Endothelial cell of umbilical vein (primary cell): Measurements from ENCODE around the gene SHISA8. TPM values are rescaled to one million over a fixed set of nuclear protein-coding genes. Genes with fewer than 3 reads are reported as not detected.

Source experiments
- BruUV-seq: library from RNA; stranded (reverse); fragments of 400-500 nt; replicated peaks from 2 replicates; lab custom pipeline; 2021; lab: Mats Ljungman, UMichigan
- CTCF ChIA-PET: fragments of 300-600, 350-600 bp; sonication (Branson Sonifier 250); formaldehyde crosslinking; loops from one replicate; lab custom pipeline; 2021; ENCODE audit warnings: antibody characterized with exemption, inconsistent platforms; lab: Charles Lee
- POLR2A ChIA-PET: fragments of 300-600, 350-600 bp; sonication (Branson Sonifier 250); formaldehyde crosslinking; loops from one replicate; lab custom pipeline; 2021; ENCODE audit warnings: antibody characterized with exemption, inconsistent platforms; lab: Charles Lee
- DNase-seq: peaks from one replicate; pipeline ENCODE4 v3.0.0-alpha.2; 2011; ENCODE audit warnings: low read depth, low spot score
- FAIRE-seq: peaks from 2 replicates; lab custom pipeline; 2011; peaks lifted over from hg19 to GRCh38; lab: Jason Lieb, UNC
- H2AFZ ChIP-seq: 2 replicates; pipeline ENCODE4 v1.6.0; 2012; ENCODE audit warnings: low read depth, low read length, control low read depth, inconsistent platforms
- H3K27ac ChIP-seq: 2 replicates; pipeline ENCODE4 v1.5.1; 2011; ENCODE audit warnings: low read depth, mild to moderate bottlenecking, control low read depth, low read length, moderate library complexity; ENCODE audit not compliant: insufficient read depth
- H3K27me3 ChIP-seq, 2 experiments: 2 replicates each; pipeline versions ENCODE4 v1.6.0 to v1.6.1; 2011; ENCODE audit warnings: low read length in 2 of 2, mixed read lengths in 1 of 2; ENCODE audit not compliant: control insufficient read depth in 2 of 2, insufficient read depth in 2 of 2
- H3K36me3 ChIP-seq, 2 experiments: 2 replicates in 1 of 2; 3 replicates in 1 of 2; pipeline ENCODE4 v1.5.1; 2011; ENCODE audit warnings: low read length in 2 of 2, mild to moderate bottlenecking in 1 of 2, moderate library complexity in 1 of 2; ENCODE audit not compliant: control insufficient read depth in 2 of 2, insufficient read depth in 2 of 2; ENCODE audit errors: extremely low read depth in 1 of 2
- H3K4me1 ChIP-seq: 3 replicates; pipeline ENCODE4 v1.5.1; 2011; ENCODE audit warnings: mild to moderate bottlenecking, low read length; ENCODE audit not compliant: control insufficient read depth, insufficient read depth; ENCODE audit errors: extremely low read depth
- H3K4me2 ChIP-seq: 2 replicates; pipeline ENCODE4 v1.6.1; 2011; ENCODE audit warnings: low read length, control low read depth, mixed read lengths; ENCODE audit not compliant: insufficient read depth
- H3K4me3 ChIP-seq, 3 experiments: fragments of 200-600 bp in 1 of 3; sonication (generic), shearing (Covaris generic) in 1 of 3; replicated peaks in 1 of 3; 2 replicates each; pipeline ENCODE4 v1.5.1; 2011 to 2016; ENCODE audit warnings: control low read depth in 3 of 3, low read length in 3 of 3, mild to moderate bottlenecking in 2 of 3, inconsistent platforms in 1 of 3, low read depth in 1 of 3, moderate library complexity in 1 of 3; ENCODE audit not compliant: insufficient read depth in 1 of 3
- H3K79me2 ChIP-seq: 2 replicates; pipeline ENCODE4 v1.6.0; 2012; ENCODE audit warnings: low read length, inconsistent platforms; ENCODE audit not compliant: control insufficient read depth, insufficient read depth
- H3K9ac ChIP-seq: replicated peaks from 2 replicates; pipeline ENCODE3; 2011; ENCODE audit warnings: low read length, control low read depth; ENCODE audit not compliant: insufficient read depth; ENCODE audit errors: extremely low read depth
- H3K9me1 ChIP-seq: replicated peaks from 3 replicates; pipeline ENCODE4 v1.6.0; 2011; ENCODE audit warnings: mild to moderate bottlenecking, low read length; ENCODE audit not compliant: control insufficient read depth, insufficient read depth; ENCODE audit errors: extremely low read depth
- H3K9me3 ChIP-seq: replicated peaks from 2 replicates; pipeline ENCODE4 v1.5.1; 2012; ENCODE audit warnings: low read length, inconsistent platforms; ENCODE audit not compliant: control insufficient read depth, insufficient read depth
- H4K20me1 ChIP-seq: replicated peaks from 2 replicates; pipeline ENCODE3; 2011; ENCODE audit warnings: mild to moderate bottlenecking, low read length; ENCODE audit not compliant: control insufficient read depth, insufficient read depth; ENCODE audit errors: extremely low read depth
- CTCF ChIP-seq, 2 donors: IDR thresholded peaks; 1 replicate in 1 of 2; 2 replicates in 1 of 2; pipeline ENCODE4 v1.5.1; 2011; ENCODE audit warnings: low read length in 2 of 2, mild to moderate bottlenecking in 2 of 2, moderate library complexity in 2 of 2, control low read depth in 1 of 2, inconsistent platforms in 1 of 2, low read depth in 1 of 2; ENCODE audit not compliant: insufficient read depth in 1 of 2; ENCODE audit errors: extremely low read depth in 1 of 2
- EZH2 ChIP-seq: IDR thresholded peaks from 2 replicates; pipeline ENCODE4 v1.6.1; 2012; ENCODE audit warnings: borderline replicate concordance, low read depth, mild to moderate bottlenecking, moderate library complexity, low read length, inconsistent platforms; ENCODE audit not compliant: severe bottlenecking
- FOS ChIP-seq: IDR thresholded peaks from 2 replicates; pipeline ENCODE4 v1.6.1; 2011; ENCODE audit warnings: mild to moderate bottlenecking, low read length, moderate library complexity, borderline replicate concordance; ENCODE audit not compliant: insufficient read depth
- GATA2 ChIP-seq: IDR thresholded peaks from 2 replicates; pipeline ENCODE4 v1.7.0; 2011; ENCODE audit warnings: low read depth, mild to moderate bottlenecking, moderate library complexity, mixed read lengths, low read length; ENCODE audit not compliant: insufficient read length, insufficient read depth
- JUN ChIP-seq: IDR thresholded peaks from 2 replicates; pipeline ENCODE4 v1.6.1; 2011; ENCODE audit warnings: borderline replicate concordance, low read depth; ENCODE audit not compliant: insufficient read length, insufficient read depth
- MAX ChIP-seq: IDR thresholded peaks from 2 replicates; pipeline ENCODE4 v1.6.1; 2011; ENCODE audit not compliant: insufficient read depth, insufficient read length
- MYC ChIP-seq: IDR thresholded peaks from one replicate; pipeline ENCODE4 v1.6.1; 2011; ENCODE audit warnings: mild to moderate bottlenecking, low read depth, low read length
- POLR2A ChIP-seq: IDR thresholded peaks from 2 replicates; pipeline ENCODE4 v1.6.1; 2012; ENCODE audit warnings: low read depth, mild to moderate bottlenecking, control low read depth, low read length
- POLR2AphosphoS5 ChIP-seq: IDR thresholded peaks from 2 replicates; pipeline ENCODE4 v1.6.1; 2012; ENCODE audit warnings: low read depth, mild to moderate bottlenecking, control low read depth, low read length, moderate library complexity; ENCODE audit not compliant: insufficient read depth
- dilution Hi-C: fragments of 300-500 bp; cut with MboI; formaldehyde crosslinking; loops from one replicate; pipeline ENCODE4 v1.15.0; 2019; ENCODE audit warnings: low sequenced_read_pairs; ENCODE audit not compliant: extremely low pct_ligation_motif_present
- intact Hi-C: fragments of 100-400 bp; cut with micrococcal nuclease; formaldehyde crosslinking; loops from one replicate; pipeline ENCODE4 v1.10.0; 2022
- polyA plus RNA-seq, 4 experiments: library from polyadenylated mRNA; depleted of rRNA in 3 of 4; stranded (reverse) in 3 of 4; unstranded in 1 of 4; fragments of >200 nt; gene quantifications; 2 replicates each; pipeline versions ENCODE4 v1.2.1 to v1.2.3, GENCODE V29; 2011 to 2012; ENCODE audit warnings: missing spikeins in 1 of 4
- total RNA-seq: library from RNA; stranded (reverse); gene quantifications from 2 replicates; pipeline ENCODE4 v1.2.3, GENCODE V29; 2021

The SHISA8 gene
- total and polyA plus RNA-seq, 2 donors (not counting 3 experiments of a cell fraction or from before 2014, with no cell fraction given), result not detected

- H3K9me1 ChIP-seq, result no peaks in the 10 kb centered on the region
- no peaks in the 10 kb centered on the region for H3K9me3 ChIP-seq
- H2AFZ ChIP-seq, result no peak overlapping the region
- no peak overlapping the region for H3K27ac ChIP-seq
- no peak overlapping the region for H3K4me3 ChIP-seq
- H4K20me1 ChIP-seq, result no peaks in the 10 kb centered on the region
- TF ChIP-seq POLR2A, result no peak
- no peak for TF ChIP-seq MYC
- no peak for TF ChIP-seq POLR2AphosphoS5
- TF ChIP-seq FOS, result no peak
- TF ChIP-seq MAX, result no peak
- no peak for TF ChIP-seq EZH2
- H3K4me2 ChIP-seq, result no peak overlapping the region
- peaks cover 6% of the 10 kb centered on the region for H3K4me1 ChIP-seq
- CTCF ChIA-PET, result interaction anchor here (1.1 to 2.8 kb wide), 4 partner anchors 19 to 537 kb away, joined by 3 to 16 read pairs (median 9); partner anchors contain the start of gene TNFRSF13C
- peaks cover 7 to 24% of the 10 kb centered on the region in 2 experiments for H3K36me3 ChIP-seq
- H3K79me2 ChIP-seq, result no peaks in the 10 kb centered on the region
- no peak for DNase-seq
- TSS peak; percentile 54 for BruUV-seq
- peaks cover 11 to 24% of the 10 kb centered on the region in 2 experiments for H3K27me3 ChIP-seq
- dilution Hi-C loops (no loop called here), intact Hi-C loops (no loop called here)
- H3K9ac ChIP-seq, result no peak overlapping the region
- FAIRE-seq, result no peak
- POLR2A ChIA-PET, result no interaction called here
These were observed 8.1 kb downstream of the SHISA8 start for GRCh38 chr22:41906822-41907221.

GRCh38 chr22:41905411-41906202 lies 9.3 kb downstream of the SHISA8 start:
- ChIA-PET POLR2A (interaction anchor here (0.6 kb wide), 1 partner anchor 26 kb away, joined by 3 read pairs; no protein-coding TSS in a partner anchor), CTCF (interaction anchor here (0.6 kb wide), 1 partner anchor 35 kb away, joined by 3 read pairs; no protein-coding TSS in a partner anchor)
- TF ChIP-seq POLR2AphosphoS5 (no peak), MAX (no peak), EZH2 (no peak), GATA2 (no peak), CTCF (IDR thresholded peaks at IDR 0.05; ENCODE audit: extremely low read depth in 1 of 2, insufficient read depth in 1 of 2, low read depth in 1 of 2, low read length in 2 of 2) (no peak), FOS (no peak), MYC (no peak), JUN (no peak), POLR2A (no peak)

More at GRCh38 chr22:41905411-41906202, 9.3 kb downstream of the SHISA8 start:
- H3K9me3 ChIP-seq, result no peaks in the 10 kb centered on the region
- no peak overlapping the region for H3K4me3 ChIP-seq
- H3K27ac ChIP-seq, result no peak overlapping the region
- H3K4me1 ChIP-seq, result peaks cover 5% of the 10 kb centered on the region
- no peaks in the 10 kb centered on the region for H4K20me1 ChIP-seq
- H3K9ac ChIP-seq, result no peak overlapping the region
- dilution Hi-C loops, result no loop called here
- no peak overlapping the region for H3K4me2 ChIP-seq
- no peaks in the 10 kb centered on the region for H3K9me1 ChIP-seq
- FAIRE-seq (no peak), DNase-seq (no peak)
- intact Hi-C loops, result no loop called here
- peaks cover 7 to 28% of the 10 kb centered on the region in 2 experiments for H3K36me3 ChIP-seq
- H3K79me2 ChIP-seq, result no peaks in the 10 kb centered on the region
- peaks cover under 1 to 12% of the 10 kb centered on the region in 2 experiments for H3K27me3 ChIP-seq
- H2AFZ ChIP-seq, result no peak overlapping the region
- no TSS peak for BruUV-seq
